DMS 273 (cell line): ENCODE results near the gene PPFIA3.
"Not testable (repeated sequence)": the region's sequence is repeated elsewhere in the genome, so short reads cannot be mapped to it uniquely, and the experiment has no call there.

ENCODE experiments used
- DNase-seq: peaks from one replicate; lab custom pipeline; 2025; ENCODE audit not compliant: unreplicated experiment; lab: John Stamatoyannopoulos, UW

PPFIA3 gene

GRCh38 chr19:49123285-49123684 lies 3.9 kb downstream of the PPFIA3 start:
- DNase-seq, result not testable (repeated sequence)

- DNase-seq, result no peak
Observed at GRCh38 chr19:49125025-49125731, 5.8 kb downstream of the PPFIA3 start.

DNA sequence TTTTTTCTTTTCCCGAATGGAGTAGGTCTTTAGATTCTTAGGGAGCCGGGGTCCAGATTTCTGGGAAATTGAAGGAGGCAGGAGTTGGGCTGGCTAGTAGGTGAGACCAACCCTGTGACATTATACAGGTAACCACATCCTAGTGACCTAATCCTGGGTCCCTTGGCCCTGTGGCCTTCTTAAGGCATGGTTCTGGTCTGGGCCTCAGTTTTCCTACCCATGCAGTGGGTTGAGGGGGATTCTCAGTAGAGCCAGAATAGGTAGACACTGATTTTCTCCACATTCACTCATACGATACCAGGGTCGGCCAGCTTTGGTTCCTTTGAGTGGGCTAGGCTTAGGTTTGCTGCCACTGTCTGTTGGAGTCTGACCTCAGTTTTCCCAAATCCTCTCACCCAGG lies 7.2 kb downstream of the PPFIA3 start:
- DNase-seq, result no peak

- DNase-seq, result not testable (repeated sequence)
Observed at GRCh38 chr19:49127225-49127624, 7.9 kb downstream of the PPFIA3 start.

- peak; percentile 100 for DNase-seq
Observed at GRCh38 chr19:49127674-49128544, 8.6 kb downstream of the PPFIA3 start.

GRCh38 chr19:49128545-49129237 lies 9.3 kb downstream of the PPFIA3 start:
- no peak for DNase-seq

DNA sequence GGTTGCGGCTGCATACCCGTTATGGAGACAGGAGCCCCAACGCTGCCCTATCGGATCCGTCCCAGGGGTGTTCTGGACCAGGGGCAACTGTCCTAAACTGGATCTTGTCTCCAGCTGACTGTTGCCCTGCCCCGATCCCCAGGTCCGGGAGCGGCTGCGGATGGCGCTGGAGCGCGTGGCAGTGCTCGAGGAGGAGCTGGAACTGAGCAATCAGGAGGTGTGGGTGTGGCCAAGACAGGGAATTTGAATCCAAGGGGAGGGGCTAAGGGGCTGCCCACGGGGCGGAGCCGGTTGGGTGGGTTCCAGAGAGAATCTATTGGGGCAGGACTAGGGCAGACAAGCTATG lies 9.9 kb downstream of the PPFIA3 start:
- no peak for DNase-seq

DNA sequence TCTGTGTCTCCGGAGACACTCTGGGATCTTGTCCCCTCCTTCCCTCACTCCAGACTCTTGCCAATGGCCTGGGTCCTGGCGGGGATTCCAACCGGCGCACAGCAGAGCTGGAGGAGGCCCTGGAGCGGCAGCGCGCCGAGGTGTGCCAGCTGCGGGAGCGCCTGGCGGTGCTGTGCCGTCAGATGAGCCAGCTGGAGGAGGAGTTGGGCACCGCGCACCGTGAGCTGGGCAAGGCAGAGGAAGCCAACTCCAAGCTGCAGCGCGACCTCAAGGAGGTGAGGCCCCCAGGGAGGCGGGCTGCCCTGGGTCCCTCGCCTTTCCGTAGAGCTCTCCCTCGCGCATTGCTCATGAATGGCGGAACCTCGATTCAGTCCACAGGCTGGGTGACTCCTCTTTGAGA lies 11.0 kb downstream of the PPFIA3 start:
- DNase-seq, result no peak

DNA sequence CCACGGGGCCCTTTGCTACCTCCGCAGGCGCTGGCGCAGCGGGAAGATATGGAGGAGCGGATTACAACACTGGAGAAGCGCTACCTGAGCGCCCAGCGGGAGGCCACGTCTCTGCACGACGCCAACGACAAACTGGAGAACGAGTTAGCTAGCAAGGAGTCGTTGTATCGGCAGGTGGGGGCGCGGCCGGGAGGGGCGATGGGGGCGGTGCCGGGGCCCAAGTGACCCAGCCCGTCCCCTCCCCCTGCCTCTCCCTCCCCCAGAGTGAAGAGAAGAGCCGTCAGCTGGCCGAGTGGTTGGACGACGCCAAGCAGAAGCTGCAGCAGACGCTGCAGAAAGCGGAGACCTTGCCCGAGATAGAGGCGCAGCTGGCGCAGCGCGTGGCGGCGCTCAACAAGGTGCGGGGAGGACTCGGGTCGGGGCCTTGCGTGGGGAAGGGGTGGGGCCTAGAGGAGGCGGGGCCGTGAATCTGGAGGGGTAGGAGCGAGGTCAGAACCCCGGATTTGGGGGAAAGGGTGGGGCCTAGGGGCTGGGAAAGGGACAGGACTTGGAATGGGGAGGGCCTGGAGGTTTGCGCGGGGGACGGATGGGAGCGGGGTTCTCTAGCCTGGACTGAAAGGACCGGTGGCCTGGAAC lies 13.7 kb downstream of the PPFIA3 start:
- DNase-seq, result no peak

DNA sequence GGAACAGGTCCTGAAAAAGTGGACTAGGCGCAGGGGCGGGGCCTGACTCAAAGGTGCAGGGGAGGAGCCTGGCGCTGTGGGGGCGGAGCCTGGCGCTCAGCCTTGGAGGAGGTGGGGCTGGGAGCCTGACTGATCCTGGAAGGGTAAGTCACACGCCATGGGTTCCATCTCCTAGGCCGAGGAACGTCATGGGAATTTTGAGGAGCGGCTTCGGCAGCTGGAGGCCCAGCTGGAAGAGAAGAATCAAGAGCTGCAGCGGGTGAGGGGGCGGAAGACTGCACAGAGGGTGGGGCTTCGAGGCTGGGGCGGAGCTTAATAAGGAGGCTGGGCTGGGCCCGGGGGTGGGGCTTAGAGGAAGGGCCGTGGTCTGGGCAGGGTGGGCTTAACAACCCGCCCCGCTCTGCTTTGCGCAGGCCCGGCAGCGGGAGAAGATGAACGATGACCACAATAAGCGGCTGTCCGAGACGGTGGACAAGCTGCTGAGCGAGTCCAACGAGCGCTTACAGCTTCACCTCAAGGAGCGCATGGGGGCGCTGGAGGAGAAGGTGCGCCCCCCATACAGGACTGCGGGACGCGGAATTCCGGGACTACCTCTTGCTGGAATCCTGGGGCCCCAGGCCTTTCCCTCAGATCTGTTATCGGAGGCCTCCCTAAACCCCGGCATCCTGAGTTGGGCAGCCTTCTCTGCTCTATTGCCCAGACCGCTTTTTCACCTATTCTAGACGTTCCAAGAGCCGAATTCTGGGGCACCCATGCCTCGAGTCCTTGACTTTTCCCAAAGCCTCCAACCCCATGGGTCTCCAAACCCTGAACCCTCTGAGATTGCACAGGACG lies 14.5 kb downstream of the PPFIA3 start:
- peak; percentile 40 for DNase-seq

GRCh38 chr19:49135686-49136085 lies 16.3 kb downstream of the PPFIA3 start:
- DNase-seq, result no peak

DNA sequence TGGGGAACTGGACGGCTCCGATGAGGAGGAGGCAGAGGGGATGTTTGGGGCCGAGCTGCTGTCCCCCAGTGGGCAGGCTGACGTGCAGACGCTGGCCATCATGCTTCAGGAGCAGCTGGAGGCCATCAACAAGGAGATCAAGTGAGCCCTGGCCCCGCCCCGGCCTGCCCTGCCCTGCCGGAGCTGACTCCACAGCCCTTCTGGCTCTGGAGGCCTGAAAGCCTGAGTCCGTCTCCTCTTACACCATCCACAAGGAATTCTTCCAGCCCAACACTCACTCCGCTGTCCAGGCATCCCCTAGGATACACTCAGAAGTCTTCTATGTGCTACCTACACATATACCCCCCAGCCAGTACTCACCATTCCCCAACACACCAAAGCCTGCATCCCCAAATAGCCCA lies 17.4 kb downstream of the PPFIA3 start:
- no peak for DNase-seq

- no peak for DNase-seq
Observed at GRCh38 chr19:49140951-49141350, 21.6 kb downstream of the PPFIA3 start.

GRCh38 chr19:49141352-49141751 lies 22.0 kb downstream of the PPFIA3 start:
- no peak for DNase-seq

- DNase-seq, result peak; percentile 93
Observed at GRCh38 chr19:49142866-49143335, 23.6 kb downstream of the PPFIA3 start.

- peak; percentile 85 for DNase-seq
Observed at GRCh38 chr19:49145573-49146407, 26.4 kb downstream of the PPFIA3 start.

- DNase-seq, result not testable (repeated sequence)
Observed at GRCh38 chr19:49146408-49146770, 27.0 kb downstream of the PPFIA3 start.

DNA sequence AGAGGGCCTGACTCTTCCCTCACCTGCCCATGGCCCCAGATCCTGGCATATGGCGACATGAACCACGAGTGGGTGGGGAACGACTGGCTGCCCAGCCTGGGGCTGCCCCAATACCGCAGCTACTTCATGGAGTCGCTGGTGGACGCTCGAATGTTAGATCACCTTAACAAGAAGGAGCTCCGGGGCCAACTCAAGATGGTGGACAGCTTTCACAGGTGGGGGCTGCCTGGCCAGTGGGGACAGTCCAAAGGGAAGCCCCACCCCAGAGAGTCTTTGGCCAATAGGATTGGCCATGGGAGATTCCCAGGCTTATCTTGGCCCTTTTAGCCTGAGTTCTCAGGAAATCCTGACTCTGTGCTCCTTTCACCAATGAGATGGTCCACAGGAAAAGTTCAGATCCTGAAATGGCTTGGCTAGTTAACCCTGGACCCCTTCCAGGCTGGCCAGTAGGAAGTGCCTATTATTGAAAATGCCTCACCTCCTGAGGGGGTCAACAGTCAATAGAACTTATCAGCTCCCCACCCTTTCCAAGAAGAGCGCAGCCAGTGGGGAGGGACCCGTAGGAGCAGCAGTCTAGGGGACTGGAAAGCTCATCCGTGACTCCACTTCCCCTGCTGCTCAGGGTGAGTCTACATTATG lies 28.8 kb downstream of the PPFIA3 start:
- DNase-seq, result no peak
